B cell (primary cell): ENCODE results near the gene REM1. TPM values are rescaled to one million over a fixed set of nuclear protein-coding genes. Genes with fewer than 3 reads are reported as not detected.

Experiments used
- ATAC-seq: fragments of 200-7000 bp; cut with Tn5 transposase; one replicate; pipeline ENCODE4 v1.10.0; 2021; ENCODE audit warnings: low read depth, mild to moderate bottlenecking, moderate number of reproducible peaks, moderate library complexity
- CTCF ChIA-PET: fragments of 350-600 bp; sonication (Branson Sonifier 250); formaldehyde crosslinking; loops from one replicate; lab custom pipeline; 2021; ENCODE audit warnings: antibody characterized with exemption, inconsistent platforms; lab: Charles Lee
- POLR2A ChIA-PET: fragments of 350-600 bp; sonication (Branson Sonifier 250); formaldehyde crosslinking; loops from one replicate; lab custom pipeline; 2021; ENCODE audit warnings: antibody characterized with exemption; lab: Charles Lee
- DNase-seq: peaks from one replicate; pipeline ENCODE4 v3.0.0; 2013
- H2AFZ ChIP-seq: 2 replicates; pipeline ENCODE4 v1.6.1; 2012; ENCODE audit warnings: mild to moderate bottlenecking, low read depth, low read length; ENCODE audit not compliant: insufficient read depth, poor library complexity, severe bottlenecking
- H3K27ac ChIP-seq, 2 donors: 1 replicate in 1 of 2; 2 replicates in 1 of 2; pipeline ENCODE4 v1.5.1; 2012 to 2013; ENCODE audit warnings: low read length in 2 of 2, mild to moderate bottlenecking in 2 of 2, moderate library complexity in 1 of 2
- H3K27me3 ChIP-seq, 4 experiments: fragments of 200-600 bp in 1 of 4; sonication (generic) in 1 of 4; replicated peaks in 1 of 4; 1 replicate in 2 of 4; 2 replicates in 2 of 4; pipeline versions ENCODE4 v1.6.1 to v1.7.0; 2013 to 2016; ENCODE audit warnings: low read length in 3 of 4, mild to moderate bottlenecking in 2 of 4, mixed read lengths in 1 of 4, moderate library complexity in 1 of 4; ENCODE audit not compliant: insufficient read depth in 4 of 4, control insufficient read depth in 3 of 4; ENCODE audit errors: control extremely low read depth in 1 of 4
- H3K36me3 ChIP-seq, 2 experiments: replicated peaks in 1 of 2; 1 replicate in 1 of 2; 2 replicates in 1 of 2; pipeline versions ENCODE4 v1.6.1 to v1.7.1; 2013; ENCODE audit warnings: low read length in 1 of 2; ENCODE audit not compliant: insufficient read depth in 2 of 2, control insufficient read depth in 1 of 2; ENCODE audit errors: control extremely low read depth in 1 of 2, extremely low read depth in 1 of 2
- H3K4me1 ChIP-seq, 2 donors: fragments of 200-600 bp in 1 of 2; sonication (generic) in 1 of 2; 1 replicate in 1 of 2; 2 replicates in 1 of 2; pipeline versions ENCODE4 v1.5.1 to v1.6.1; 2013 to 2017; ENCODE audit warnings: low read length in 2 of 2; ENCODE audit not compliant: control insufficient read depth in 2 of 2, insufficient read depth in 2 of 2
- H3K4me2 ChIP-seq: replicated peaks from 2 replicates; pipeline ENCODE3; 2012; ENCODE audit warnings: mild to moderate bottlenecking, low read depth, low read length; ENCODE audit not compliant: poor library complexity, severe bottlenecking
- H3K4me3 ChIP-seq, 5 experiments: fragments of 200-600 bp in 1 of 5; sonication (generic) in 1 of 5; 1 replicate in 3 of 5; 2 replicates in 2 of 5; pipeline versions ENCODE4 v1.5.1 to v1.7.0; 2011 to 2016; ENCODE audit warnings: low read length in 4 of 5, mild to moderate bottlenecking in 4 of 5, low read depth in 2 of 5, control low read depth in 1 of 5, moderate library complexity in 1 of 5; ENCODE audit not compliant: insufficient read depth in 1 of 5; ENCODE audit errors: control extremely low read depth in 1 of 5, extremely low read depth in 1 of 5
- H3K79me2 ChIP-seq: fragments of 200-600 bp; sonication (generic); one replicate; pipeline ENCODE4 v1.6.0; 2016; ENCODE audit warnings: low read length; ENCODE audit not compliant: control insufficient read depth, insufficient read depth
- H3K9ac ChIP-seq: fragments of 200-600 bp; sonication (generic); 2 replicates; pipeline ENCODE4 v1.6.1; 2017; ENCODE audit warnings: mild to moderate bottlenecking, low read length, moderate library complexity
- H3K9me3 ChIP-seq, 3 donors: one replicate each; pipeline versions ENCODE4 v1.6.1 to v1.7.1; 2013; ENCODE audit warnings: low read length in 2 of 3; ENCODE audit not compliant: control insufficient read depth in 2 of 3, insufficient read depth in 1 of 3; ENCODE audit errors: control extremely low read depth in 1 of 3
- H4K20me1 ChIP-seq: 2 replicates; pipeline ENCODE4 v1.6.0; 2012; ENCODE audit warnings: mild to moderate bottlenecking, low read length; ENCODE audit not compliant: insufficient read depth, control insufficient read depth, poor library complexity, severe bottlenecking
- H3K27ac Mint-ChIP-seq: one replicate; pipeline ENCODE4 v1.8.0; 2021; ENCODE audit warnings: mixed read lengths
- H3K27me3 Mint-ChIP-seq: one replicate; pipeline ENCODE4 v1.8.0; 2021; ENCODE audit warnings: mixed read lengths
- H3K4me1 Mint-ChIP-seq: one replicate; pipeline ENCODE4 v1.8.0; 2021; ENCODE audit warnings: mixed read lengths
- H3K4me3 Mint-ChIP-seq: one replicate; pipeline ENCODE4 v1.8.0; 2021; ENCODE audit warnings: mixed read lengths
- H3K9me3 Mint-ChIP-seq: one replicate; pipeline ENCODE4 v1.8.0; 2022; ENCODE audit warnings: mixed read lengths; ENCODE audit not compliant: insufficient read depth
- EZH2 ChIP-seq: IDR thresholded peaks from 2 replicates; pipeline ENCODE4 v1.6.1; 2012; ENCODE audit warnings: borderline replicate concordance, low read depth, mild to moderate bottlenecking, moderate library complexity, low read length; ENCODE audit not compliant: insufficient read depth, poor library complexity, severe bottlenecking
- WGBS: methylation state at CpG from one replicate; pipeline ENCODE4 v1.1.5; 2013; ENCODE audit warnings: missing lambda C conversion rate; ENCODE audit not compliant: insufficient coverage; 5-methylcytosine and 5-hydroxymethylcytosine counted together
- intact Hi-C: fragments of 100-400 bp; cut with micrococcal nuclease; formaldehyde crosslinking; loops from one replicate; pipeline ENCODE4 v1.10.0; 2022
- polyA plus RNA-seq: library from polyadenylated mRNA; depleted of rRNA; stranded (reverse); fragments of >200 nt; gene quantifications from 2 replicates; pipeline ENCODE4 v1.2.3, GENCODE V29; 2012
- total RNA-seq, 2 donors: library from RNA; stranded (reverse); fragments of 120-200 nt in 1 of 2; gene quantifications; 1 replicate in 1 of 2; 2 replicates in 1 of 2; pipeline versions ENCODE4 v1.2.3 to v1.2.4, GENCODE V29; 2013 to 2022
- TF ChIP-seq, protein P1 (sequence below): fragments of 200-600 bp; IDR thresholded peaks from one replicate; pipeline ENCODE4 v1.8.0; 2022; ENCODE audit warnings: antibody characterized with exemption, mild to moderate bottlenecking

Gene REM1
- total and polyA plus RNA-seq, 2 donors (not counting 1 experiment from before 2014, with no cell fraction given) = not detected

GRCh38 chr20:31527266-31527665 is 52.2 kb downstream of the REM1 start:
- no peak overlapping the region for H2AFZ ChIP-seq
- no peak overlapping the region for H3K27ac ChIP-seq
- Mint-ChIP-seq H3K9me3 (no peaks in the 10 kb centered on the region), H3K27ac (no peak overlapping the region), H3K4me3 (no peak overlapping the region), H3K27me3 (no peaks in the 10 kb centered on the region), H3K4me1 (peaks cover 9% of the 10 kb centered on the region)
- H3K4me1 ChIP-seq = no peaks in the 10 kb centered on the region
- H4K20me1 ChIP-seq = peaks cover 10% of the 10 kb centered on the region
- ATAC-seq (no peak), DNase-seq (no peak)
- POLR2A ChIA-PET = no interaction called here
- no peak overlapping the region for H3K9ac ChIP-seq
- intact Hi-C loops = no loop called here
- peaks cover 43% of the 10 kb centered on the region for H3K79me2 ChIP-seq
- no peak overlapping the region for H3K4me2 ChIP-seq
- no peak overlapping the region for H3K4me3 ChIP-seq
- no peaks in the 10 kb centered on the region for H3K27me3 ChIP-seq
- no peaks in the 10 kb centered on the region for H3K9me3 ChIP-seq
- H3K36me3 ChIP-seq = peaks cover 0 to 31% of the 10 kb centered on the region in 2 experiments
- CTCF ChIA-PET = interaction anchor here (1.0 kb wide), 1 partner anchor 24 kb away, joined by 3 read pairs; no protein-coding TSS in a partner anchor
- WGBS = over 99% methylated on average over 6 of the region's 6 CpGs
- TF ChIP-seq EZH2 = no peak
- TF ChIP-seq, protein P1, sequence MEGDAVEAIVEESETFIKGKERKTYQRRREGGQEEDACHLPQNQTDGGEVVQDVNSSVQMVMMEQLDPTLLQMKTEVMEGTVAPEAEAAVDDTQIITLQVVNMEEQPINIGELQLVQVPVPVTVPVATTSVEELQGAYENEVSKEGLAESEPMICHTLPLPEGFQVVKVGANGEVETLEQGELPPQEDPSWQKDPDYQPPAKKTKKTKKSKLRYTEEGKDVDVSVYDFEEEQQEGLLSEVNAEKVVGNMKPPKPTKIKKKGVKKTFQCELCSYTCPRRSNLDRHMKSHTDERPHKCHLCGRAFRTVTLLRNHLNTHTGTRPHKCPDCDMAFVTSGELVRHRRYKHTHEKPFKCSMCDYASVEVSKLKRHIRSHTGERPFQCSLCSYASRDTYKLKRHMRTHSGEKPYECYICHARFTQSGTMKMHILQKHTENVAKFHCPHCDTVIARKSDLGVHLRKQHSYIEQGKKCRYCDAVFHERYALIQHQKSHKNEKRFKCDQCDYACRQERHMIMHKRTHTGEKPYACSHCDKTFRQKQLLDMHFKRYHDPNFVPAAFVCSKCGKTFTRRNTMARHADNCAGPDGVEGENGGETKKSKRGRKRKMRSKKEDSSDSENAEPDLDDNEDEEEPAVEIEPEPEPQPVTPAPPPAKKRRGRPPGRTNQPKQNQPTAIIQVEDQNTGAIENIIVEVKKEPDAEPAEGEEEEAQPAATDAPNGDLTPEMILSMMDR = no peak

Other genes with a start within 250 kb of the REM1 start
- gene DEFB115, start 217.6 kb upstream of the REM1 start, total RNA-seq = not detected in 2 replicates
- gene DEFB115, start 217.6 kb upstream of the REM1 start, polyA plus RNA-seq = not detected in 2 replicates
- not detected in 2 replicates for gene DEFB116, start 166.7 kb upstream of the REM1 start, total RNA-seq
- gene DEFB116, start 166.7 kb upstream of the REM1 start, polyA plus RNA-seq = not detected in 2 replicates
- not detected in 2 replicates for gene DEFB118, start 106.7 kb upstream of the REM1 start, total RNA-seq
- not detected in 2 replicates for gene DEFB118, start 106.7 kb upstream of the REM1 start, polyA plus RNA-seq
- not detected in 2 replicates for gene DEFB119, start 84.7 kb upstream of the REM1 start, total RNA-seq
- not detected in 2 replicates for gene DEFB119, start 84.7 kb upstream of the REM1 start, polyA plus RNA-seq
- gene DEFB121, start 69.1 kb upstream of the REM1 start, total RNA-seq = not detected in 2 replicates
- gene DEFB121, start 69.1 kb upstream of the REM1 start, polyA plus RNA-seq = not detected in 2 replicates
- gene DEFB123, start 34.7 kb upstream of the REM1 start, total RNA-seq = not detected in 2 replicates
- not detected in 2 replicates for gene DEFB123, start 34.7 kb upstream of the REM1 start, polyA plus RNA-seq
- not detected in 2 replicates for gene DEFB124, start 161 bp upstream of the REM1 start, total RNA-seq
- gene DEFB124, start 161 bp upstream of the REM1 start, polyA plus RNA-seq = not detected in 2 replicates
- gene HM13, start 39.2 kb downstream of the REM1 start, total RNA-seq = 85.1 and 94.3 TPM in 2 replicates
- 61.2 and 73.2 TPM in 2 replicates for gene HM13, start 39.2 kb downstream of the REM1 start, polyA plus RNA-seq
- 3.4 and 4.4 TPM in 2 replicates for gene ID1, start 130.0 kb downstream of the REM1 start, total RNA-seq
- 17.8 and 68.2 TPM in 2 replicates for gene ID1, start 130.0 kb downstream of the REM1 start, polyA plus RNA-seq
- not detected in 2 replicates for gene COX4I2, start 162.6 kb downstream of the REM1 start, total RNA-seq
- not detected in 2 replicates for gene COX4I2, start 162.6 kb downstream of the REM1 start, polyA plus RNA-seq
- 27.6 and 33.0 TPM in 2 replicates for gene BCL2L1, start 247.6 kb downstream of the REM1 start, total RNA-seq
- gene BCL2L1, start 247.6 kb downstream of the REM1 start, polyA plus RNA-seq = 9.5 and 10.1 TPM in 2 replicates